IPS-18a (cell line): ENCODE measurements around the gene CHGA.

ENCODE experiments used
- H3K27ac ChIP-seq: one replicate; pipeline ENCODE4 v1.5.1; 2013; ENCODE audit warnings: low read length
- H3K27me3 ChIP-seq: one replicate; pipeline ENCODE4 v1.6.1; 2013; ENCODE audit warnings: mild to moderate bottlenecking, low read length; ENCODE audit not compliant: control insufficient read depth, insufficient read depth
- H3K36me3 ChIP-seq: one replicate; pipeline ENCODE4 v1.6.1; 2013; ENCODE audit warnings: low read depth, low read length; ENCODE audit not compliant: control insufficient read depth
- H3K4me1 ChIP-seq: one replicate; pipeline ENCODE4 v1.6.1; 2013; ENCODE audit warnings: low read depth, low read length; ENCODE audit not compliant: control insufficient read depth
- H3K4me3 ChIP-seq: one replicate; pipeline ENCODE4 v1.5.1; 2013; ENCODE audit warnings: low read length
- H3K9ac ChIP-seq: one replicate; pipeline ENCODE4 v1.6.1; 2013; ENCODE audit warnings: mild to moderate bottlenecking, low read length, moderate library complexity
- H3K9me3 ChIP-seq: one replicate; pipeline ENCODE4 v1.6.1; 2013; ENCODE audit warnings: low read depth, low read length; ENCODE audit not compliant: control insufficient read depth

The CHGA gene

GRCh38 chr14:92959189-92959531 lies 36.2 kb downstream of the CHGA start:
- Histone ChIP-seq H3K9ac (no peak overlapping the region), H3K4me1 (peaks cover 6% of the 10 kb centered on the region), H3K27me3 (no peaks in the 10 kb centered on the region), H3K4me3 (no peak overlapping the region), H3K36me3 (peaks cover 7% of the 10 kb centered on the region), H3K9me3 (no peaks in the 10 kb centered on the region), H3K27ac (no peak overlapping the region)

GRCh38 chr14:92959761-92960680 lies 37.1 kb downstream of the CHGA start:
- Histone ChIP-seq H3K27ac (no peak overlapping the region), H3K4me1 (peaks cover 9% of the 10 kb centered on the region), H3K27me3 (no peaks in the 10 kb centered on the region), H3K36me3 (peaks cover 7% of the 10 kb centered on the region), H3K4me3 (no peak overlapping the region), H3K9ac (no peak overlapping the region), H3K9me3 (no peaks in the 10 kb centered on the region)

- Histone ChIP-seq H3K27me3 (no peaks in the 10 kb centered on the region), H3K4me3 (no peak overlapping the region), H3K36me3 (peaks cover 7% of the 10 kb centered on the region), H3K9ac (no peak overlapping the region), H3K4me1 (peaks cover 12% of the 10 kb centered on the region), H3K9me3 (no peaks in the 10 kb centered on the region), H3K27ac (no peak overlapping the region)
Measured at GRCh38 chr14:92960706-92961566, 38.0 kb downstream of the CHGA start.

GRCh38 chr14:92961567-92961855 lies 38.6 kb downstream of the CHGA start:
- H3K27ac ChIP-seq = no peak overlapping the region

GRCh38 chr14:92962031-92962830 lies 39.3 kb downstream of the CHGA start:
- H3K9me3 ChIP-seq = no peaks in the 10 kb centered on the region
- no peak overlapping the region for H3K27ac ChIP-seq
- H3K4me1 ChIP-seq = peaks cover 12% of the 10 kb centered on the region
- H3K36me3 ChIP-seq = peaks cover 7% of the 10 kb centered on the region
- H3K27me3 ChIP-seq = no peaks in the 10 kb centered on the region
- H3K4me3 ChIP-seq = no peak overlapping the region
- H3K9ac ChIP-seq = no peak overlapping the region

More at GRCh38 chr14:92961567-92961855, 38.6 kb downstream of the CHGA start:
- H3K4me1 ChIP-seq = peaks cover 12% of the 10 kb centered on the region
- H3K9ac ChIP-seq = no peak overlapping the region
- H3K36me3 ChIP-seq = peaks cover 7% of the 10 kb centered on the region
- no peaks in the 10 kb centered on the region for H3K9me3 ChIP-seq
- H3K27me3 ChIP-seq = no peaks in the 10 kb centered on the region
- H3K4me3 ChIP-seq = no peak overlapping the region

- H3K27ac ChIP-seq = no peak overlapping the region
- H3K9me3 ChIP-seq = no peaks in the 10 kb centered on the region
- no peaks in the 10 kb centered on the region for H3K27me3 ChIP-seq
- H3K36me3 ChIP-seq = peaks cover 7% of the 10 kb centered on the region
- H3K4me1 ChIP-seq = peaks cover 12% of the 10 kb centered on the region
- no peak overlapping the region for H3K4me3 ChIP-seq
- H3K9ac ChIP-seq = no peak overlapping the region
Measured at GRCh38 chr14:92962831-92963095, 39.8 kb downstream of the CHGA start.

- Histone ChIP-seq H3K4me1 (peaks cover 12% of the 10 kb centered on the region), H3K9ac (no peak overlapping the region), H3K27me3 (no peaks in the 10 kb centered on the region), H3K36me3 (peaks cover 4% of the 10 kb centered on the region), H3K27ac (no peak overlapping the region), H3K4me3 (no peak overlapping the region), H3K9me3 (no peaks in the 10 kb centered on the region)
Measured at GRCh38 chr14:92963301-92964123, 40.6 kb downstream of the CHGA start.

GRCh38 chr14:92964124-92965109 lies 41.5 kb downstream of the CHGA start:
- Histone ChIP-seq H3K4me1 (peaks cover 12% of the 10 kb centered on the region), H3K36me3 (peaks cover 4% of the 10 kb centered on the region), H3K4me3 (no peak overlapping the region), H3K9ac (no peak overlapping the region), H3K27ac (no peak overlapping the region), H3K27me3 (no peaks in the 10 kb centered on the region), H3K9me3 (no peaks in the 10 kb centered on the region)

- H3K36me3 ChIP-seq = peaks cover 4% of the 10 kb centered on the region
- H3K9me3 ChIP-seq = no peaks in the 10 kb centered on the region
- H3K9ac ChIP-seq = no peak overlapping the region
- no peak overlapping the region for H3K4me3 ChIP-seq
- H3K4me1 ChIP-seq = peaks cover 16% of the 10 kb centered on the region
- H3K27ac ChIP-seq = no peak overlapping the region
- no peaks in the 10 kb centered on the region for H3K27me3 ChIP-seq
Measured at GRCh38 chr14:92965281-92965680, 42.3 kb downstream of the CHGA start.

GRCh38 chr14:92967346-92967926 lies 44.5 kb downstream of the CHGA start:
- Histone ChIP-seq H3K36me3 (no peaks in the 10 kb centered on the region), H3K9ac (no peak overlapping the region), H3K27me3 (no peaks in the 10 kb centered on the region), H3K4me1 (peaks cover 16% of the 10 kb centered on the region), H3K9me3 (no peaks in the 10 kb centered on the region), H3K27ac (no peak overlapping the region), H3K4me3 (no peak overlapping the region)
